Measurements from ENCODE around the gene IAPP.

- TF ChIP-seq POLR2AphosphoS5 (IDR thresholded peaks at IDR 0.05): no peak
- TF ChIP-seq POLR2A (IDR thresholded peaks at IDR 0.05): no peak
Observed at GRCh38 chr12:21372602-21373001, at the start of gene IAPP.

Data from sigmoid colon (tissue), 4 donors.